GM18505 (cell line): ENCODE results near the gene TRAPPC2B.

ENCODE experiments used
- ATAC-seq: cut with Tn5 transposase; IDR thresholded peaks from one replicate; pipeline ENCODE4 v1.9.1; 2021; ENCODE audit not compliant: unreplicated experiment
- POLR2A ChIP-seq: IDR thresholded peaks from 4 replicates; pipeline ENCODE4 v1.6.1; 2011; ENCODE audit warnings: borderline replicate concordance; ENCODE audit not compliant: insufficient read depth, insufficient read length; ENCODE audit errors: extremely low read depth

TRAPPC2B gene

DNA sequence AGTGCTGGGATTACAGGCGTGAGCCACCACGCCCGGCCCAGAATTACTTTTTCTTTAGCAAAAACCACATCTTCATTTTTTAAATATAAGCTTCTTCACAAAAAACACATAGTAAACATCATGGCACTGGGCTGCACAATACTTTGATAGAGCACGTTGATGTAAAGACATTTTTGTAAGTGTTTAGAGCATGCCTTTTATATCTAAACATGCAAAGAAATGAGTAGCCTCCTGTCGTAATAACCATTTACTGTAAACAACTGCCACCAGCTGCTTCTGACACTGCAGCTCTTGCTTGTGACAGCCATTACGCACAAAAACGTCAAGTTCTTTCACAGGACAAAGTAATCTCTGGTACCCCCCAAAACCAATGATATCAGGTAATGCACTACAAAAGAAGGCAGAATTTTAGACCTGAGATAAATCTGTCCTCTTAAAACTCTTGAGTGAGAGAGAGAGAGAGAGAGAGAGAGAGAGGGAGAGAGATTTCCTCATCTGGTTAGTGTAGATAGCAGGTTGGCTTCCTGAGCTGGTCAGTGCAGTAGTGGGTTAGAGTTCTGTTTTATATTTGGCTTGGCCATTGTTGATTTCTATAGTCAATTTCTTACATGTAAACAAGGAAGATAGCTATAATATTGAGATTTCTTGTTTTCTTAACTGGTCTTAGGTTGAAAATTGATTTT, 19.6 kb downstream of the TRAPPC2B start:
- no peak for ATAC-seq
- no peak for TF ChIP-seq POLR2A

DNA sequence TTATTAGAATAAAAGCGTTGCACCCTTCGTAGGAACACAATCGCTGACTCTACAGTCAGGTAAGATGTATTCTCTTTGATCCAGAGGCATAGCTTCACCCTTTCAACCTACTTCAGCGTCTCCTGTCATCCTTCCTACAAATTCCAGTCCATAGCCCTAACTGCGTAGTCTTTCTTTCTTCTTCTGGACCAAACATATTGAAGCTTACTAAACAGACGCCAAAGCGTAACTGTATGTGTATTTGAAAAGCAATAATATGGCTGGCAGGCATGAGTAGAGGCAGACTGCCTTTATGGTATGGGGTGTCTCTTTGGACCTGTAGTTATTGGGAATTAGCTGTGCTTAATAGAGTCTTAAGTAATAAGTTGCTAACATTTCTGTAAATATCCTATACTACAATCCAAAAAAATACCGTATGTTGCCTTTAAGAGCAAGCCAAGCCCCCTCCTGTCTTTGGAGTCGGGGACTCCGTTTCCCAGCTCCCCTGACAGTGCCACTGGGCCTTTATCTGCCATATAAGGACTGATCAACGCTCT, 25.9 kb downstream of the TRAPPC2B start:
- no peak for TF ChIP-seq POLR2A
- ATAC-seq: no peak

DNA sequence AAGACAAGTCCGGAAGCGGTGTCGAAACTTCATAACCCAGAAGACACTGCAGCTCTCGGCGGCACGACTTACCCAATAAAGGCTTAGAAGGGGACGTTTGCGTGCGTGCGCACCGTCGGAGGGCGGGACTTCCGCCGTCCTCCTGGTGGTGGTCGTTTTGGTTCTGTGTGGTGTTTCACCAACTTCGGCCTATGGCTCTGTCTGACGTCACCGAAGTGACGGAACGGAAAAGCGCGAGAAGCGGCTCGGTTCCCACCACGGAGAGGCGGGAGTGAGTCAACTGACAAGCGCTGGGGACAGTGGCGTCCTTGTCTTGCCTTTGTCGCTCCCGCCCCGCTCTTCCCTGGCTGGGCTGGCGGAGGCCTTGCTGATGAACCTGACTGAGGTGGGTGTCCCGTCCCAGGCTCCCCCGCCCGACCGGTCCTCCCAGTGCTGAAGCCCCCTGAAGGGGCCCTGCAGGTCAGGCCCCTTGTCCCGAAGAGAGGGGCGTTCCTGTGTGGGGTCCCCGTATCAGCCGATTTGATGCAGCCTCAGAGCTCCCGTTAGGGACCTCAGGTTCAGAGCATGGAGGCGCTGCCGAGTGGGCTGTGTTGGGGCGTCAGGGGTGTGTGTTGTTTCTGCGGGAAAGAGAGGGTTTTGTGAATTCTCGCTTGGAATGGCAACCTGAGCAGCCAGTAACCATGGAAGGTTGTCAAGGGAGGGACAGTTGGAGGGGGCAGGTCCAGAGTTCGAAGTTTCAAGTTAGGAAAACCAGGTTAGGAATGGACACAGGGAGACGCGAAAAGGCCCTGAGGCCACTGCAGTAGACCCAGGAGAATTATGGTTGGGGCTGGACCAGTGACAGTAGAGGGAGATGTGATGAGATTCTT, 26.6 kb downstream of the TRAPPC2B start, which contains the start of gene ZNF548:
Gene ZNF548 (plus strand): TSS at position 125 of the 869 bp plus-strand sequence. CDS start 246 bp downstream, at position 371.
- TF ChIP-seq POLR2A: peak; percentile 49
- peak; percentile 93 for ATAC-seq

DNA sequence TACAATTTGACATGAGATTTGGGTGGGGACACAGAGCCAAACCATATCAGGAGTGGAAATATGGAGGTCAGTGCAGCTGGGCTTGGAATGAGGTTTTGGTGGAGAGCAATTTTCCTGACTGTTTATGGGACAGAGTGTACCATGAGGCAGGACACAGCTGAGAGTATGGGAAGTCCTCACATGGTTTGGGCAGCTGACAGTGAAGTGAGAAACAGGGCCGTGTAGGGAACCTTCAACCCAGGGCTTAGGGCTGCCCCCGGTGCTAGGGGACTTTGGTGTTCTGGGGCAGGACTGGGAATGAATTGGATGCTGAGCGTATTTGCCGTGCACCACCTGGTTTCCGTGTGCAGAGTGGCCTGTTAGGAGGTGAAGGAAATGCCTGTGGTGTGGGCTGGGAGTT, 32.4 kb downstream of the TRAPPC2B start:
- TF ChIP-seq POLR2A: no peak

DNA sequence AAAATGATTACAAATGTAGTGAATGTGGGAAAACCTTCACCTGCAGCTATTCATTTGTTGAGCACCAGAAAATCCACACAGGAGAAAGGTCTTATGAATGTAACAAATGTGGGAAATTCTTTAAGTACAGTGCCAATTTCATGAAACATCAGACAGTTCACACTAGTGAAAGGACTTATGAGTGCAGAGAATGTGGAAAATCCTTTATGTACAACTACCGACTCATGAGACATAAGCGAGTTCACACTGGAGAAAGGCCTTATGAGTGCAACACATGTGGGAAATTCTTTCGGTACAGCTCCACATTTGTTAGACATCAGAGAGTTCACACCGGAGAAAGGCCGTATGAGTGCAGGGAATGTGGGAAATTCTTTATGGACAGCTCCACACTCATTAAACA, 35.5 kb downstream of the TRAPPC2B start:
- no peak for ATAC-seq
- TF ChIP-seq POLR2A: no peak

More for the DNA sequence above, 32.4 kb downstream of the TRAPPC2B start:
- ATAC-seq: no peak

DNA sequence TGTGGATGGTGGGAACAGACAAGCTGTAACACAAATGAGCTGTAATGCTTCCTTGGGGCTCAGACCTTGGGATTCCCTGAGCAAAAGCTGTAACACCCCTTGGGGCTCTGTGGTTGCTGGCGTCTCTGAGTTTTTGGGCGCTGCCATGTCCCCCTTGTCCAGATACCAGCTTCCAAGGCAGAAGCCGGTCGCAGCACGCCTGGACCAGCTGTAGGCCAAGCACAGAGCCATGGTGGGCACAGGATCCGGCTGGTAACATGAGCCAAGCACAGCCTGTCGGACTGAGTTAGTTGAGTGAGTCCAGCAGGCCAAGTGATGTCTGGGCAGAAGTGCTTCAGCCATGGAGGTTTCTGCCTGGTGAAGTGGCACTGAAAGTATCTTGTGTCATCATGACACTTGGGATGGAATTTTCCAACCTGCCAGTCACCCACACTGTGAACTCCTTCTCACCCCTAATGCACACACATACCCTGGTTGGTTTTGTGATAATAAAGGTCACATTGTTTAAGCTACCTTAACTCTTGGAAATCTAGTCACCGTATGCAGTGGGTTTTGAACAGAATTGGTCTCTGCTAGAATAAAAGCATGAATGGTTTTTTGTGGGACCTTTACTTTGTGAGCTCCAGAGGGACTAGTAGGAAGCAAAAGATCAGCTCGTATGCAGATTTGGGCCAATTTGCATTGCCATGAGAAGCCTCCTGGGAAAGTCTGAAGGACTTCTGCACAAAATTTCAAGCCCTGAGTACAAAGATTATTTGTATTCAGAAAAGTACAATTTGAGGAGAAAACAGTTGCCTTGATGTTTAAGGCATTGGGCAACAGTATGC, 40.6 kb downstream of the TRAPPC2B start:
- TF ChIP-seq POLR2A: no peak
- ATAC-seq: no peak

DNA sequence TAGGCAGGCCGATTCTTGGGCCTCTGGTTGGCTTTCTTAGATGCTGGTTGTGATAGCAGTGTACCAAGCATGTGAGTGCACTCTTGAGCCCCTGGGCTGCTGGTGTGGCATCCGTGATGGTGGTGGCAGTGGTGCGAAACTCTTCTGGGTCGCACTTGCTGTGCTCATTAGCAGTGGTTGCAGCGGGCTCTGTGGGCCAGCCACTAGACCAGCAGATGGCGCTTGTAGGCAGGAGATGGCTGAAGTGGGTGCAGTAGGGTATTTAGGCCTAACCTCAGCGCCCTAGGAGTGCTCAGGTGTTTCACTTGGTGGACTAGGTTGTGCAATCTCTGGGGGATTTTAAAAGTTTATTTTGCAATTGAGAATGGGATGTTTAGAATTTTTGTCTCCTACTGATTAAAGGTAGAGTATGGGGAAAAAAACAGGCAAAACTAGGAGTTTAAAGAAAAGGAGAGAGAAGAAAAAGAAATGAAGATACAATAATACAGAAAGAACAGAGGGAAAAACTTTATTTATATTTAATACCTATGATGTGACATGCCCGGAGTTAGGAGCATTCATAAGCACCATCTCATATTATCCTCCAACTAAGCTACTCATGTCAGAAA, 43.3 kb downstream of the TRAPPC2B start:
- TF ChIP-seq POLR2A: no peak
- ATAC-seq: no peak

DNA sequence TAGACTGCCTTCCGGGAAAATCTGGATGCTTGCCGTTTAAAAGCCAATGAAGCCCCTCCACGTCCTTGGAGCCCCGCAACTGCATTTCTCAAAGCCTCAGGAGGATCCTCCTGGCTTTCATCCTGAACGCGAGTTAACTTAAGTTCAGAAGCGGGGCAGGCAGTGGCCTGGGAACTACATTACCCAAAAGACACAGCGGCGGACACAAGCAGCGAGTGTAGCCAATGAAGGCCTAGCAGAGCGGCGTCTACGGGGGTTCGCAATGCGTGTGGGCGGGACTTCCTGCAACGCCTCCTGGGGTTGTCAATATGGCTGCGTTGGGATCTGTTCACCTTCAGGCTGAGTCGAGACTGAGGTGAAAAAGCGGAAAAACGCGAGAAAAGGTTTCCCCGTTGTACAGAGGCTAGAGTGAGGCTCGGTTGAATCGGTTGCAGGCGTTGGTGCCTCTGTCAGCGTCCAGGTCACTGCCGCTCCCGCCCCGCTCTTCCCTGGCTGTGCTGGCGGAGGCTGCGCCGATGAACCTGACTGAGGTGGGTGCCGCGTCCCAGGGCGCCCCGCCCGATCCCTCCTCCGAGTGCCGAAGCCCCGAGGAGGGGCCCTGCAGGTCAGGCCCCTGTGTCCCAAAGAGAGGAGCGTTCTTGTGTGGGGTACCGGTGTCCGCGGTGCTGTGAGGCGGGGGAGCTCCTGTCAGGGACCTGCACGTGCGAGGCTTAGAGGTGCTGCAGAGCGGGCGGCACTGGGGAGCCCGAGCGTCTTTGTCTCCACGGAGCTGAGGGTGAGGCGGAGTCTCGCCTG, 47.7 kb downstream of the TRAPPC2B start, which contains the start of gene ZNF17:
Gene ZNF17 (plus strand): TSS at position 285 of the 795 bp plus-strand sequence. CDS start 2,455 bp downstream, outside the sequence.
- peak; percentile 95 for ATAC-seq
- TF ChIP-seq POLR2A: peak; percentile 74
